Lung (tissue), 12 donors: Measurements from ENCODE around the gene APCDD1. TPM values are rescaled to one million over a fixed set of nuclear protein-coding genes. Genes with fewer than 3 reads are reported as not detected.

Experiments used
- ATAC-seq: fragments of 200-7000 bp; cut with Tn5 transposase; one replicate; pipeline ENCODE4 v1.9.1; 2020; ENCODE audit warnings: moderate number of reproducible peaks; ENCODE audit not compliant: insufficient read depth, low FRiP score
- DNase-seq, 3 donors: peaks; one replicate each; pipeline ENCODE4 v3.0.0-alpha.2; 2013 to 2017
- H3K27ac ChIP-seq, 2 donors: one replicate each; pipeline ENCODE4 v1.5.1; 2013; ENCODE audit warnings: mild to moderate bottlenecking in 2 of 2, moderate library complexity in 2 of 2, control low read depth in 1 of 2, inconsistent platforms in 1 of 2, low read depth in 1 of 2, low read length in 1 of 2
- H3K27me3 ChIP-seq, 3 donors: one replicate each; pipeline ENCODE4 v1.5.1; 2013; ENCODE audit warnings: low read length in 2 of 3; ENCODE audit not compliant: control insufficient read depth in 3 of 3, insufficient read depth in 3 of 3
- H3K36me3 ChIP-seq, 4 donors: one replicate each; pipeline ENCODE4 v1.5.1; 2013; ENCODE audit warnings: low read length in 4 of 4, mild to moderate bottlenecking in 1 of 4, moderate library complexity in 1 of 4; ENCODE audit not compliant: control insufficient read depth in 4 of 4, insufficient read depth in 4 of 4
- H3K4me1 ChIP-seq, 5 donors: one replicate each; pipeline ENCODE4 v1.5.1; 2013; ENCODE audit warnings: low read length in 5 of 5, mild to moderate bottlenecking in 2 of 5, moderate library complexity in 1 of 5; ENCODE audit not compliant: control insufficient read depth in 5 of 5, insufficient read depth in 5 of 5
- H3K4me3 ChIP-seq: one replicate; pipeline ENCODE4 v1.5.1; 2013; ENCODE audit warnings: mild to moderate bottlenecking, control low read depth, moderate library complexity
- H3K9ac ChIP-seq, 2 donors: one replicate each; pipeline ENCODE4 v1.5.1; 2013; ENCODE audit warnings: low read length in 2 of 2, control low read depth in 1 of 2; ENCODE audit not compliant: insufficient read depth in 1 of 2
- H3K9me3 ChIP-seq, 4 donors: one replicate each; pipeline ENCODE4 v1.5.1; 2013; ENCODE audit warnings: low read length in 3 of 4, mild to moderate bottlenecking in 1 of 4, moderate library complexity in 1 of 4; ENCODE audit not compliant: control insufficient read depth in 4 of 4, insufficient read depth in 3 of 4
- WGBS, 2 donors: extraction: QIAGEN DNeasy Blood & Tissue Kit; methylation state at CpG; one replicate each; pipeline ENCODE4 v1.1.7; 2013; 5-methylcytosine and 5-hydroxymethylcytosine counted together
- polyA plus RNA-seq, 2 donors: library from polyadenylated mRNA; stranded (reverse); fragments of 200-250 nt; gene quantifications; one replicate each; pipeline ENCODE4 v1.2.1, GENCODE V29; 2013
- total RNA-seq, 2 donors: library from RNA; depleted of rRNA in 1 of 2; stranded (reverse); fragments of >200 nt in 1 of 2; gene quantifications; one replicate each; pipeline ENCODE4 v1.2.1, GENCODE V29; 2014 to 2021
- TF ChIP-seq, protein P1 (sequence below): IDR thresholded peaks from 2 replicates; pipeline ENCODE4 v1.5.1; 2012; ENCODE audit warnings: mild to moderate bottlenecking; ENCODE audit errors: control extremely low read depth, extremely low read depth
- donor health status: control.
- donor health status: control.
- donor health status: Bipolar disorder and iron deficiency.
- donor health status: healthy.
- donor health status: DM: yes; HTN: yes; CAD: no.

Gene APCDD1
- total and polyA plus RNA-seq, 4 donors: 6.8 to 77.4 (median 29.3) TPM

DNA sequence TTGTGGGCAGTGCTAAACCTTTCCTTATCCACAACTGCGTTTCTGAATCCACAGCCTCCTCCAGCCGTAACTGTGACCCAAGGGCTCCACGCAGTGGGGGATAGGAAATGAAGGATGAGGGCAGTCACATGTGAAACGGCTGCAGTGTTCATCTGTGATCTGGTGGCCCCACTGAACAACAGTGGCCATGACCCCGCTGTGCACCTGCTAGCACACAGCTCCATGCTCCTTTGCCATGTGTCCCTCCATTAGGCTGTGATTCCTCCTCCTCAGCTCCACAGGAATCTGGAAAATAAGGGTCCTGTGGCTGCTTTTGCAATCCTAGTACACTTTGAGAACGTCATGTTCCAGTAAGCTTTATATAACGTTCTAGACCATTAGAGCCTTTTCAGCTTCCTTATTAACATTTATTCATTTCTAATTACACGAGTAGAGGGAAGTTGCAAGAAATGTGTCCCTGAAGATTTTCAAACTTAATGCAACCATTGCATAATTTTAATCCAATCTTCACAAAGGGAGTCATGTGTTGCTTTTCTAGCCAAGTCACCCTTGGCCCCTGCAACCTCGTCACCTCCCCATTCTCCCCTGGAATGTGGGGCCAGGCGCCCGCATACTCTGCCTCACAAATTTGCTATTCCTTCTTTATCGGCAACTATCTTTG, 64.3 kb downstream of the APCDD1 start:
- WGBS, 2 donors: 34 to 36% methylated on average over 12 of the region's 12 CpGs
- Histone ChIP-seq H3K9ac (no peak overlapping the region), H3K4me3 (no peak overlapping the region), H3K27ac (no peak overlapping the region), H3K9me3 (peaks cover 0 to 4% (median 0%) of the 10 kb centered on the region in 4 donors), H3K4me1 (peaks cover 0 to 29% (median 18%) of the 10 kb centered on the region in 5 donors), H3K36me3 (no peaks in the 10 kb centered on the region), H3K27me3 (no peaks in the 10 kb centered on the region)
- no peak for ATAC-seq
- TF ChIP-seq, protein P1, sequence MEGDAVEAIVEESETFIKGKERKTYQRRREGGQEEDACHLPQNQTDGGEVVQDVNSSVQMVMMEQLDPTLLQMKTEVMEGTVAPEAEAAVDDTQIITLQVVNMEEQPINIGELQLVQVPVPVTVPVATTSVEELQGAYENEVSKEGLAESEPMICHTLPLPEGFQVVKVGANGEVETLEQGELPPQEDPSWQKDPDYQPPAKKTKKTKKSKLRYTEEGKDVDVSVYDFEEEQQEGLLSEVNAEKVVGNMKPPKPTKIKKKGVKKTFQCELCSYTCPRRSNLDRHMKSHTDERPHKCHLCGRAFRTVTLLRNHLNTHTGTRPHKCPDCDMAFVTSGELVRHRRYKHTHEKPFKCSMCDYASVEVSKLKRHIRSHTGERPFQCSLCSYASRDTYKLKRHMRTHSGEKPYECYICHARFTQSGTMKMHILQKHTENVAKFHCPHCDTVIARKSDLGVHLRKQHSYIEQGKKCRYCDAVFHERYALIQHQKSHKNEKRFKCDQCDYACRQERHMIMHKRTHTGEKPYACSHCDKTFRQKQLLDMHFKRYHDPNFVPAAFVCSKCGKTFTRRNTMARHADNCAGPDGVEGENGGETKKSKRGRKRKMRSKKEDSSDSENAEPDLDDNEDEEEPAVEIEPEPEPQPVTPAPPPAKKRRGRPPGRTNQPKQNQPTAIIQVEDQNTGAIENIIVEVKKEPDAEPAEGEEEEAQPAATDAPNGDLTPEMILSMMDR: peak; percentile 28
- DNase-seq: peak; percentile 71 to 84 (median 84)

- H3K4me1 ChIP-seq: peaks cover 0 to 24% (median 14%) of the 10 kb centered on the region in 5 donors
- H3K4me3 ChIP-seq: no peak overlapping the region
- no peak overlapping the region for H3K9ac ChIP-seq
- WGBS, 2 donors: 59 to 68% methylated on average over 2 of the region's 2 CpGs
- no peaks in the 10 kb centered on the region for H3K27me3 ChIP-seq
- DNase-seq (peak in 1 of 3 donors; percentile 14), ATAC-seq (no peak)
- H3K36me3 ChIP-seq: no peaks in the 10 kb centered on the region
- H3K27ac ChIP-seq: no peak overlapping the region
- H3K9me3 ChIP-seq: peaks cover 0 to 4% (median 0%) of the 10 kb centered on the region in 4 donors
- TF ChIP-seq, protein P1: no peak
Observed at GRCh38 chr18:10519366-10519765, 64.9 kb downstream of the APCDD1 start.

DNA sequence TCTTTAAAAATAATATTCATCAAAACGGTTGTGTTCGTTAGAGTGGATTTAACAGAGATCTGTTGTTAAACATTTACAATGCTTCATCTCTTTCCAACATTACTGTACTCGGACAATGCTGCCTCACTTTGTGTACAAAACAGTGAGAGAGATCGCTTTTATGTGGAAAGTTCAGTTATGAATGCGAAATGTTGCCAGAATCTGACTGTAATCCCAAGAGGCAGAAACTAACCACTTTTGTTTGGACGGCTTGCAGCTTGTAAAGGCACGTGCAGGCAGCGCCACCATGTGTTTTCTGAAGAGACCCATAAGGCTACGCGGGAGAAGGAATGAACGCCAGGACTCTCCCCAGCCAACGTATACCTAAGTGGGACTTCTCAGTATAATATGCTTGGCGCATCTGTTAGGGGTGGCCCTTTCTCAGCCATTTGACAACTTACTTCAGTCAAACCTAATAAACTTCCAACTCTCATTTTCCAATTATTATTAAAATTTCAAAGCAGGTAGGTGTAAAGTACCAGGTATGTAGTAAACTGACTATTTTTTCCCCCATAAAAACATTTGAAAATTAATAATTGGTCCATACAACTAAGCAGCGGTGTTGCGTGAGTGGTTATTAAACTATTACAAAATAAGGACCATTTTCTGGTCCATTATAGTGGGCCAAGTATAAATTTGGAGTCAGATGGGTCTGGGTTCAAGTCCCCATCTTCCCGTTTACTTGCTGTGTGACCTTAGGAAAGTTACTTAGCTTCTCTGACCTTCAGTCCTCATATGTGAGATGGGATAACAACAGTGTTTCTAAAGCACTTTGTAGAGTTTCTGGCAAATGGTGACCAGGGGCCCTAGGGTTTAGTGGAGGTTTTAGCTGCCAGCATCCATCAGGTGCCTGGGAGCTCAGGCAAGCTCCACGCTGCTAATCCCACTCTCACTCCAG, 65.8 kb downstream of the APCDD1 start:
- H3K27ac ChIP-seq: no peak overlapping the region
- DNase-seq: peak; percentile 92 to 98 (median 97)
- H3K9me3 ChIP-seq: peaks cover 0 to 4% (median 0%) of the 10 kb centered on the region in 4 donors
- peak overlapping the region in 1 of 2 donors; percentile 43 for H3K9ac ChIP-seq
- no peaks in the 10 kb centered on the region for H3K27me3 ChIP-seq
- H3K4me1 ChIP-seq: peaks cover 0 to 18% (median 13%) of the 10 kb centered on the region in 5 donors
- H3K4me3 ChIP-seq: no peak overlapping the region
- ATAC-seq: peak; percentile 64
- TF ChIP-seq, protein P1: peak; percentile 89
- WGBS, 2 donors: 26 to 30% methylated on average over 17 of the region's 17 CpGs
- no peaks in the 10 kb centered on the region for H3K36me3 ChIP-seq
